HG03469 (cell line): ENCODE results near the gene CAB39L.

Source experiments
- ATAC-seq: cut with Tn5 transposase; IDR thresholded peaks from one replicate; pipeline ENCODE4 v1.9.1; 2021; ENCODE audit warnings: mild to moderate bottlenecking, moderate library complexity, moderate number of reproducible peaks; ENCODE audit not compliant: unreplicated experiment

The CAB39L gene

GRCh38 chr13:49400755-49401659 is 42.9 kb downstream of the CAB39L start:
- no peak for ATAC-seq

DNA sequence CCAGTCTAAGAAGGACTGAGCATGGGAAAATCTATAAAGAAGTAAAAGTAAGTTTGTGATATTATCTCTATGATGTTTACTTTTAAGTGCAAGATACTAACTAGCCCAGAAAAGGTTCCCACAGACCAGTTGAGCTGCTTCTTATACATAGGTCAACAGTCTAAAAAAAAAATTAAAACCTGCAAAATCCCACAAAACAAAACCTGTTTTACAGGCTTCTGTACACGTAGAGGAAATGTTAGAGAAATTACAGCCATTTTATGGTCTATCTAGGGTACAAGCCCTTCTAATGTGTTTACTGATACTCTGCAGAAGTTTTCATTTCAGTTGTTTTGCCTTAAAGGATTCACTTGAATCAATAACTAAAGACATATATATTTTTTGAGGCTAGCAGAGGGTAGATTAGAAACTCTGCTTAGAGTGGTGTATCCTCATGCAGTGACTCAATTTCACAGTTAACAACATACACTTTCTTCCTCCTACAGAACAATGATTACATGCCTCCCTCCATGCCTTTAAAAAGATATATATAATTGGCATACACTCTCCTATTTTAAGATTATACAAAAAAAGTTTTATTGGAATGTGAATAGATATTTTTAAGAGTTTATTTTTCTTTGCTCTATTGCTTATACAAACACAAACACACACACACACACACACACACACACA is 43.9 kb downstream of the CAB39L start:
- no peak for ATAC-seq

GRCh38 chr13:49395878-49396380 is 47.9 kb downstream of the CAB39L start:
- no peak for ATAC-seq

- no peak for ATAC-seq
Observed at GRCh38 chr13:49395451-49395865, 48.4 kb downstream of the CAB39L start.

- ATAC-seq: no peak
Observed at GRCh38 chr13:49388091-49388635, 55.7 kb downstream of the CAB39L start.

GRCh38 chr13:49386664-49387063 is 57.2 kb downstream of the CAB39L start:
- ATAC-seq: no peak

GRCh38 chr13:49376121-49376520 is 67.7 kb downstream of the CAB39L start:
- no peak for ATAC-seq

DNA sequence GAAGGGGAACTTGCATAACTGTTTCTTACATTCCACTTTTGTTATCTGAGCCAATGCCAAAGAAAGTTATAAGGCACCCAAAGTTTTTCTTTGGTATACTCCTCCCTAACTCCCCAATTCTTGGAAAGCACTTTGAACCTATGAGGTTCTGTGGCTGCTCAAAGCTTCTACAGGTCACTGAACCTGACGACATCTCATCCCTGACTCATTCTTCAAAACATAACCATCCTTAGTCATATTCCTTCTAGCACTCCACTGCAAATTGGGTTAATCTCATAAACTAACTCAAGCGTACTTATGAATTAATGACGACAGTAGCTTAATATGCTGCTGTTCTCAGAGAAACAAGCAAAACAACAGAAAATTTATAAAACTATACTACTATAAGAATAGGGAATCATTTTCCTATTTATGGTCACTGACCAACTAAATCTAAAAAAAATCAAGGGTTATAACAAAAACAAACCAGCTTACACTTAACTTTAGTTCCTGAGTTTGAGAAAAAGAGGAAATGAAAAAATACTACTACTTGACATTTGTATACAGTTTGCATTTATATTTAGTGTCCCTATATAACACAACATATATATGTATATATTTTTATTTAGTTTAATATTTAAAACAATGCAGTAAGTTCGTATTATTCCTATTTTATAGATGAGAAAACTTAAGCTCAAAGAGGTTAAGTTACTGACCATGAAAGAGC is 69.1 kb downstream of the CAB39L start:
- no peak for ATAC-seq

DNA sequence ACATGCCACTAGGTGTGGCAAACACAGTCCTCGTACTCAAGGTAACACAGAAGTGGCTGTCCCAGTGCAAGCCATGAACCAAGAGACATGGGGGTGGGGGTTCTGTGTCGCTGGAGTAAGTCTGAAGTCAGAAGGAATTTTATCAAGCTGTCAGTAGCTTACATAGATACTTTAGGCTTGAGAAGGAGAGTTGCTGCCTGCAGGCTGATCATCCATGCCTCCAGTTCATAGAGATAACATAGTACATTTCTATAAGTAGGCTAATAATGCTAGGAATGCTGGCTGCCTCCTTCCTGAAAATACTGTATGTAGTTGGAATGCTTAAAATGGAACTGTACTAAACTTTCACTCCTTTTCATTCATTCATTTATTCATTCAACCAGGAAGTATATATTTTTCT is 70.1 kb downstream of the CAB39L start:
- ATAC-seq: no peak

GRCh38 chr13:49371943-49372613 is 71.8 kb downstream of the CAB39L start:
- no peak for ATAC-seq

DNA sequence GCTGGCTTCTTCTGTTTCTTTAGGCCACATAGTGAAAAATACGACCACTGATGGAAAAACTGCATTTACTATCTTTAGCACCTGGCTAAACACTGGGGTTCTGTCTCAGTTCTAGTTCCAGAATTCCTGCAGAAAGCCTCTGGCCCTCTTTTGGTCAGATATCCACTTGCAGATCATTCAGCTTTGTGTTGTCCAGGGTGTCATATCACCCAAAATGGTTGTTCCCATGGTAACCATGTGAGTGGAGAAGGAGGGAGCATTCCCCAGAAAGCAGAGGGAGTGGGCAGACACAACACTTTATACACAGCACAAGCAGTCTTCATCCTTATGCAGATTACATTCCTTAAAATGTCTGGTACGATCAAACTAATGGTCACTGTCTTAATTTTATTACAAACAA is 73.5 kb downstream of the CAB39L start:
- ATAC-seq: no peak

GRCh38 chr13:49369866-49370265 is 74.0 kb downstream of the CAB39L start:
- no peak for ATAC-seq

- ATAC-seq: no peak
Observed at GRCh38 chr13:49368688-49369087, 75.2 kb downstream of the CAB39L start.

GRCh38 chr13:49367640-49368422 is 76.0 kb downstream of the CAB39L start:
- ATAC-seq: no peak

DNA sequence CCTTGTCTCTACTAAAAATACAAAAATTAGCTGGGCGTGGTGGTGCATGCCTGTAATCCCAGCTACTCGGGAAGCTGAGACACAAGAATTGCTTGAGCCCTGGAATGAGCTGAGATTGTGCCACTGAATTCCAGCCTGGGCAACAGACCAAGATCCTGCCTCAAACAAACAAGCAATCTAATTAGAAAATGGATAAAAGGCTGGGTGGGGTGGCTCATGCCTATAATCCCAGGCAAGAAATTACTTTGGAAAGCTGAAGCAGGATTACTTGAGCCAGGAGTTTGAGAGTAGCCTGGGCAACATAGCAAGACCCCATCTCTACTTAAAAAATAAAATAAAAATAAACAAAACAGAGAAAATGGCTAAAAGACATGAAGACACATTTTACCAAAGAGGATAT is 77.0 kb downstream of the CAB39L start:
- no peak for ATAC-seq

DNA sequence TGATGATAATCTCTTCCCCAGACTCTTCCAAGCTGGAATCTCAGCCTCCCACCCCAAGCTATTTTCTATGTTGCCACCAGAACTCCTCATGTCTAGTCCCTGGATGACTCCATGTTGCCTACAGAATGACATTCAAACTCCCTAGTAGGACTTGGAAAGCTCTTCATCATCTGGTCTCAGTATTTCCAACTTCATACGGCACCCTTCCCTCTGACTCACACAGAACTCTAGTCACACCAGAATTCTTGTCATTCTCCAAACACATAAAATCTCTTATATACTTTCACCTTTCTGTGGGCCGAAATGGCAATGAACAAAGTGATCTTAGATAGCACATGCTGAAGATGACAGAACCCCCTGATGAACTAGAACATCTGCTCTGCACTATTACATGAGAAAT is 86.2 kb downstream of the CAB39L start:
- ATAC-seq: no peak

DNA sequence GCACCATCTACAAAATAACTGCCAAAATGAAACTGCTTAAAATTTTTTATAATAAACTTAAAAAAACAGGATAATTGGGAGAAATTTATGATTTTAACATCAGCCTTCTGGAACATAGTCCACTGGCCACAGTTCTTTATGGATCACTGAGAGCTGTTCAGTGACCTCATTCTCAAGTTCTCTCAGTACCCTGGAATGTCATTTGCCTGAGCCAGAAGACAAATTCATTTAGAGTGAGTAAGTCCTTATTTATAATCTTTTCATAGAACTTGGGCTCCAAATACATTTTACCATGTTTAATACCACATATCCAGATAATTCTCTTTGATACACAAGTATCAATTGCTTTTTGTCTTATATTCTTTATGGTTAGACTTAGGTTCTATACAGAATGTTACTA is 87.6 kb downstream of the CAB39L start:
- no peak for ATAC-seq

DNA sequence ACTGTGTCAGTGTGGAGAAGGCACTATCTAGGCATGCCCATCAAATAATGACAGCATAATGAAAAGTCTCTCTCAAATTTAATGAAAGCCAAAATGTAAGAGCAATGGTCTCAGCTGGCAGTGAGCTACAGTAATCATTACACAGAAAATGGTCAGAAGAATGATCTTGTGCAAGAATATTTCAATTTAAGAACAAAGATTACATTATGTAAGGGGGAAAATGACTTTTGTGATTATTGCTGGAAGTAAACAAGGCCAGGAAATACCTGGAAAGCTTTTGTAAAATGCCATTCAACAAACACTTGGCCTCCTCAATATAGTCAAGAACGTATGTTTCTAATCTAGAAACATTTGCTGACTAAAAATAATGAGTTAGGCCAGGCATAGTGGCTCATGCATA is 89.1 kb downstream of the CAB39L start:
- no peak for ATAC-seq

- no peak for ATAC-seq
Observed at GRCh38 chr13:49353908-49354307, 90.0 kb downstream of the CAB39L start.

DNA sequence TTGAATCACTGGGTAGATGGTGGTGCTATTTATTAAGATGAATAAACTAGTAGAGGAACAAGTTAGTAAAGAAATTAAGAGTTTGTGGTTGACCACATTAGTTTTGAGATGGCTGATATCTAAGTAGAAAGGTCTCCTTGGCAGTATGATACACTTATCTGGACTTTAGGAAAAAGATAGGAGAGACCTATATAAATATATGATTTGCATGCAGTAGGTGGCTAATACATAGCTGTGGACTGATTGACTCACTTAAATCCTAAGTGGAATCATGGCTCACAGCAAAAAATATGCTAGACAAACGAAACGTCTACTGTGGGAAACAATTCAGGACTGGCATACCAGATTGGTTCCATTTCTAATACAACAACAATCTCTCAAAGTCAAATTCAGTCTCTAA is 92.0 kb downstream of the CAB39L start:
- no peak for ATAC-seq
